ENCODE data around the gene PLCB1. TPM values are rescaled to one million over a fixed set of nuclear protein-coding genes. Genes with fewer than 3 reads are reported as not detected.
A peak's percentile ranks its signal among the peaks of the same experiment; 100 is the strongest.

Gene PLCB1
- total RNA-seq, 4 donors from 2014 or later: 13.5 to 110 (median 30.4) TPM

GRCh38 chr20:8388141-8388540 is 256.1 kb downstream of the PLCB1 start:
- DNase-seq: no peak
- Histone ChIP-seq H3K4me1 (no peaks in the 10 kb centered on the region), H3K4me3 (no peak overlapping the region), H3K36me3 (no peaks in the 10 kb centered on the region), H3K9me3 (no peaks in the 10 kb centered on the region), H3K27me3 (no peaks in the 10 kb centered on the region), H3K27ac (no peak overlapping the region)
- no peak for TF ChIP-seq POLR2A (IDR thresholded peaks at IDR 0.05)
- TF ChIP-seq, protein P1, sequence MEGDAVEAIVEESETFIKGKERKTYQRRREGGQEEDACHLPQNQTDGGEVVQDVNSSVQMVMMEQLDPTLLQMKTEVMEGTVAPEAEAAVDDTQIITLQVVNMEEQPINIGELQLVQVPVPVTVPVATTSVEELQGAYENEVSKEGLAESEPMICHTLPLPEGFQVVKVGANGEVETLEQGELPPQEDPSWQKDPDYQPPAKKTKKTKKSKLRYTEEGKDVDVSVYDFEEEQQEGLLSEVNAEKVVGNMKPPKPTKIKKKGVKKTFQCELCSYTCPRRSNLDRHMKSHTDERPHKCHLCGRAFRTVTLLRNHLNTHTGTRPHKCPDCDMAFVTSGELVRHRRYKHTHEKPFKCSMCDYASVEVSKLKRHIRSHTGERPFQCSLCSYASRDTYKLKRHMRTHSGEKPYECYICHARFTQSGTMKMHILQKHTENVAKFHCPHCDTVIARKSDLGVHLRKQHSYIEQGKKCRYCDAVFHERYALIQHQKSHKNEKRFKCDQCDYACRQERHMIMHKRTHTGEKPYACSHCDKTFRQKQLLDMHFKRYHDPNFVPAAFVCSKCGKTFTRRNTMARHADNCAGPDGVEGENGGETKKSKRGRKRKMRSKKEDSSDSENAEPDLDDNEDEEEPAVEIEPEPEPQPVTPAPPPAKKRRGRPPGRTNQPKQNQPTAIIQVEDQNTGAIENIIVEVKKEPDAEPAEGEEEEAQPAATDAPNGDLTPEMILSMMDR (IDR thresholded peaks at IDR 0.05): no peak
- intact Hi-C loops (cut with DNase I; ENCODE audit: low total_unique reads): loop anchor here (10.0 kb wide), 1 partner anchor 337 kb away; no protein-coding TSS in a partner anchor

DNA sequence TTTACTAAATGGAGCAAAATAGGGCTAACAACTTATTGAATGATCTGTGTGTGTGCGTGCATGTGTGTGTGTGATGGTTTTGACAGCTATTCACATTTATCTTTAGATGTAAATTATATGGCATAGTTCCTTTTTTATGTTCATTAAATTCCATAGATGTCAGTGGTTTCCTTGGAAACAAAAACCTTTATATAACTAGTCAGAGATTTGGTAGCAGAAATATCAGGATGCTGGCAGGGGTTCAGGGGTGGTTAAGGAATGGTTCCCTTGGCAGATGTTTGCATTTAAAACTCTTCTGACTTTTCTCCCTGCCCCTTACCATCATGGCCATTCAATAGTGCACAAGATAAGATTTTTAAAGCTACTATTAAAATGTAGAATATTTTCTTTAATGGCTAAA is 256.6 kb downstream of the PLCB1 start:
- TF ChIP-seq, protein P1 (IDR thresholded peaks at IDR 0.05): no peak
- TF ChIP-seq POLR2A (IDR thresholded peaks at IDR 0.05): no peak
- H3K36me3 ChIP-seq: no peaks in the 10 kb centered on the region
- intact Hi-C loops (cut with DNase I; ENCODE audit: low total_unique reads): loop anchor here (10.0 kb wide), 1 partner anchor 336 kb away; no protein-coding TSS in a partner anchor
- H3K27me3 ChIP-seq: no peaks in the 10 kb centered on the region
- no peaks in the 10 kb centered on the region for H3K9me3 ChIP-seq
- no peaks in the 10 kb centered on the region for H3K4me1 ChIP-seq
- H3K4me3 ChIP-seq: no peak overlapping the region
- no peak for DNase-seq
- H3K27ac ChIP-seq: no peak overlapping the region

GRCh38 chr20:8389381-8390036 is 257.4 kb downstream of the PLCB1 start:
- TF ChIP-seq POLR2A (IDR thresholded peaks at IDR 0.05): no peak
- TF ChIP-seq, protein P1 (IDR thresholded peaks at IDR 0.05): peak; percentile 46 to 58 (median 52)
- Histone ChIP-seq H3K36me3 (no peaks in the 10 kb centered on the region), H3K4me1 (no peaks in the 10 kb centered on the region), H3K27me3 (no peaks in the 10 kb centered on the region), H3K27ac (no peak overlapping the region), H3K9me3 (no peaks in the 10 kb centered on the region), H3K4me3 (no peak overlapping the region)
- intact Hi-C loops (cut with DNase I; ENCODE audit: low total_unique reads): loop anchor here (10.0 kb wide), 2 partner anchors 335 to 345 kb away; no protein-coding TSS in a partner anchor
- DNase-seq: no peak

- no peaks in the 10 kb centered on the region for H3K4me1 ChIP-seq
- H3K27me3 ChIP-seq: no peaks in the 10 kb centered on the region
- no peak for DNase-seq
- no peaks in the 10 kb centered on the region for H3K36me3 ChIP-seq
- H3K27ac ChIP-seq: no peak overlapping the region
- H3K9me3 ChIP-seq: no peaks in the 10 kb centered on the region
- TF ChIP-seq, protein P1 (IDR thresholded peaks at IDR 0.05): no peak
- no peak for TF ChIP-seq POLR2A (IDR thresholded peaks at IDR 0.05)
- intact Hi-C loops (cut with DNase I; ENCODE audit: low total_unique reads): loop anchor here (10.0 kb wide), 1 partner anchor 345 kb away; no protein-coding TSS in a partner anchor
- no peak overlapping the region for H3K4me3 ChIP-seq
Observed at GRCh38 chr20:8390037-8390433, 258.0 kb downstream of the PLCB1 start.

DNA sequence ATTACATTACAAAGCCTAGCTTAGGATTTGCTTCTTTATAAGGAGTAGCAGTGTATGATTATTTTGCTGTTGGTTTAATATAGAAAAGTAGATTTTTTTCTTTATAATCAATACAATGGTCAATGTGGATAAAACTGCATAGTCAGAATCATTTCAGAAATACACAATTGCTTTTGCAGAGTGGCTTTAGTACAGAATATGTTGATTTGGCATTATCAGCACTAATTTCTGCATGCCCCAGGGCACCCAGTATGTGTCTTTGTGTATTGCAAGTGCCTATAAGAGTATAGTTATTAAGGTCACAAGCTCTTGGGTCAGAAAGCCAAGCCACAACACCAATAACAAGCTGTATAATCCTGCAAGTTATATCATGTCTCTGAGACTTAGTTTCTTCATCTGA is 258.4 kb downstream of the PLCB1 start:
- no peak overlapping the region for H3K27ac ChIP-seq
- DNase-seq: no peak
- no peaks in the 10 kb centered on the region for H3K4me1 ChIP-seq
- no peaks in the 10 kb centered on the region for H3K36me3 ChIP-seq
- TF ChIP-seq, protein P1 (IDR thresholded peaks at IDR 0.05): no peak
- TF ChIP-seq POLR2A (IDR thresholded peaks at IDR 0.05): no peak
- intact Hi-C loops (cut with DNase I; ENCODE audit: low total_unique reads): loop anchor here (10.0 kb wide), 1 partner anchor 346 kb away; no protein-coding TSS in a partner anchor
- H3K27me3 ChIP-seq: no peaks in the 10 kb centered on the region
- no peaks in the 10 kb centered on the region for H3K9me3 ChIP-seq
- H3K4me3 ChIP-seq: no peak overlapping the region

Measured in uterus (tissue), 4 donors.